ENCODE results near the gene ADORA1. TPM values are rescaled to one million over a fixed set of nuclear protein-coding genes. Genes with fewer than 3 reads are reported as not detected.

Gene ADORA1
- total RNA-seq, 1 experiment from 2014 or later: 1.2 TPM

DNA sequence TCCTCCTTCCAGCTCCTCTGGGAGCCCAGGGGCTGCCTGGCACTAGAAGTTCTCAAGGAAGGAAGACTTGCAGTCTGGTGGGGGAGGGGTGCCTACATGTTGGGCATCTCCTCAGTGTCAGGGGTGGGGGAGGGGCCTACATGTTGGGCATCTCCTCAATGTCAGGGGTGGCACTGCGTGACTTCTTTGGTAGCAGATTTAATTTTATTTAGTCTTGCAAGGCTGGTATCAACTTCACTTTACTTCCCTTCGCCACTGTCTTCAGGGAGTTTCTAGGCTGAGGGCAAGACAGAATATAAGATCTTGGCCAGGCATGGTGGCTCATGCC, 18.5 kb downstream of the ADORA1 start:
- DNase-seq (ENCODE audit: low spot score): no peak
- H3K27ac ChIP-seq (ENCODE audit: low read depth, low read length, poor library complexity, severe bottlenecking): no peak overlapping the region
- TF ChIP-seq, protein P1, sequence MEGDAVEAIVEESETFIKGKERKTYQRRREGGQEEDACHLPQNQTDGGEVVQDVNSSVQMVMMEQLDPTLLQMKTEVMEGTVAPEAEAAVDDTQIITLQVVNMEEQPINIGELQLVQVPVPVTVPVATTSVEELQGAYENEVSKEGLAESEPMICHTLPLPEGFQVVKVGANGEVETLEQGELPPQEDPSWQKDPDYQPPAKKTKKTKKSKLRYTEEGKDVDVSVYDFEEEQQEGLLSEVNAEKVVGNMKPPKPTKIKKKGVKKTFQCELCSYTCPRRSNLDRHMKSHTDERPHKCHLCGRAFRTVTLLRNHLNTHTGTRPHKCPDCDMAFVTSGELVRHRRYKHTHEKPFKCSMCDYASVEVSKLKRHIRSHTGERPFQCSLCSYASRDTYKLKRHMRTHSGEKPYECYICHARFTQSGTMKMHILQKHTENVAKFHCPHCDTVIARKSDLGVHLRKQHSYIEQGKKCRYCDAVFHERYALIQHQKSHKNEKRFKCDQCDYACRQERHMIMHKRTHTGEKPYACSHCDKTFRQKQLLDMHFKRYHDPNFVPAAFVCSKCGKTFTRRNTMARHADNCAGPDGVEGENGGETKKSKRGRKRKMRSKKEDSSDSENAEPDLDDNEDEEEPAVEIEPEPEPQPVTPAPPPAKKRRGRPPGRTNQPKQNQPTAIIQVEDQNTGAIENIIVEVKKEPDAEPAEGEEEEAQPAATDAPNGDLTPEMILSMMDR (conservative IDR thresholded peaks at IDR 0.05; ENCODE audit: low read depth, low read length): no peak
- TF ChIP-seq EZH2 (IDR thresholded peaks at IDR 0.05; ENCODE audit: borderline replicate concordance, low read depth, low read length, poor library complexity, severe bottlenecking): no peak
- H3K4me1 ChIP-seq (ENCODE audit: insufficient read depth, low read length, poor library complexity, severe bottlenecking): peaks cover 7% of the 10 kb centered on the region
- ChIA-PET CTCF (interaction anchor here (1.0 kb wide), 1 partner anchor 87 kb away, joined by 9 read pairs; no protein-coding TSS in a partner anchor), POLR2A (ENCODE audit: low non-redundant PET) (no interaction called here)
- H3K27me3 ChIP-seq (replicated peaks; ENCODE audit: insufficient read depth, low read depth, low read length, poor library complexity): no peaks in the 10 kb centered on the region
- intact Hi-C loops (cut with micrococcal nuclease; ENCODE audit: unreplicated experiment): no loop called here
- no peak overlapping the region for H3K4me3 ChIP-seq (ENCODE audit: low read depth, low read length, poor library complexity, severe bottlenecking)
- no TSS peak for BruUV-seq (replicated peaks)
- no peaks in the 10 kb centered on the region for H3K36me3 ChIP-seq (ENCODE audit: insufficient read depth, low read length, poor library complexity, severe bottlenecking)
- no peaks in the 10 kb centered on the region for H3K9me3 ChIP-seq (ENCODE audit: low read depth, low read length, poor library complexity, severe bottlenecking)

DNA sequence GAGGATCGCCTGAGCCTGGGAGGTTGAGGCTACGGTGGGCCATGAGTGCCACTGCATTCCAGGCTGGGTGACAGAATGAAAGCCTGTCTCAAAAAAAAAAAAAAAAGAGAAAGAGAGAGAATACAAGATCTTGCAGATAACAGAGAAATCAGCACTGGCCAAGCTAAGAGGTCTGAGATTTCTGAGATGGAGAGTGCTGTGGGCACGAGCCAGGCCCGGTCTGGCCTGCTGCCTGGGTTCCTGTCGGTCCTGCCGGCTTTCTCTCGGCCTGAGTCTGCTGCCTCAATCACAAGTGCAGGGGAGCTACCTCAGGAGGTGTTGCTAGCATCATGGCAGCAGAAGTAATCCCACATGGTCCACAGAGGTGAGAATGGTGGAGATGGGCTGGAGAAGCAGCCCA, 19.0 kb downstream of the ADORA1 start:
- BruUV-seq (replicated peaks): no TSS peak
- TF ChIP-seq, protein P1 (conservative IDR thresholded peaks at IDR 0.05; ENCODE audit: low read depth, low read length): no peak
- TF ChIP-seq EZH2 (IDR thresholded peaks at IDR 0.05; ENCODE audit: borderline replicate concordance, low read depth, low read length, poor library complexity, severe bottlenecking): no peak
- Histone ChIP-seq H3K4me1 (ENCODE audit: insufficient read depth, low read length, poor library complexity, severe bottlenecking) (peaks cover 11% of the 10 kb centered on the region), H3K27ac (ENCODE audit: low read depth, low read length, poor library complexity, severe bottlenecking) (no peak overlapping the region), H3K9me3 (ENCODE audit: low read depth, low read length, poor library complexity, severe bottlenecking) (no peaks in the 10 kb centered on the region), H3K36me3 (ENCODE audit: insufficient read depth, low read length, poor library complexity, severe bottlenecking) (no peaks in the 10 kb centered on the region), H3K27me3 (replicated peaks; ENCODE audit: insufficient read depth, low read depth, low read length, poor library complexity) (no peaks in the 10 kb centered on the region), H3K4me3 (ENCODE audit: low read depth, low read length, poor library complexity, severe bottlenecking) (no peak overlapping the region)
- ChIA-PET POLR2A (ENCODE audit: low non-redundant PET) (no interaction called here), CTCF (interaction anchor here (1.0 kb wide), 1 partner anchor 88 kb away, joined by 9 read pairs; no protein-coding TSS in a partner anchor)
- intact Hi-C loops (cut with micrococcal nuclease; ENCODE audit: unreplicated experiment): no loop called here
- no peak for DNase-seq (ENCODE audit: low spot score)

- no peaks in the 10 kb centered on the region for H3K27me3 ChIP-seq (replicated peaks; ENCODE audit: insufficient read depth, low read depth, low read length, poor library complexity)
- ChIA-PET POLR2A (ENCODE audit: low non-redundant PET) (no interaction called here), CTCF (no interaction called here)
- intact Hi-C loops (cut with micrococcal nuclease; ENCODE audit: unreplicated experiment): no loop called here
- no peak for TF ChIP-seq EZH2 (IDR thresholded peaks at IDR 0.05; ENCODE audit: borderline replicate concordance, low read depth, low read length, poor library complexity, severe bottlenecking)
- TF ChIP-seq, protein P1 (conservative IDR thresholded peaks at IDR 0.05; ENCODE audit: low read depth, low read length): no peak
- no TSS peak for BruUV-seq (replicated peaks)
- H3K9me3 ChIP-seq (ENCODE audit: low read depth, low read length, poor library complexity, severe bottlenecking): no peaks in the 10 kb centered on the region
- H3K27ac ChIP-seq (ENCODE audit: low read depth, low read length, poor library complexity, severe bottlenecking): no peak overlapping the region
- H3K4me3 ChIP-seq (ENCODE audit: low read depth, low read length, poor library complexity, severe bottlenecking): no peak overlapping the region
- H3K4me1 ChIP-seq (ENCODE audit: insufficient read depth, low read length, poor library complexity, severe bottlenecking): peaks cover 18% of the 10 kb centered on the region
- H3K36me3 ChIP-seq (ENCODE audit: insufficient read depth, low read length, poor library complexity, severe bottlenecking): no peaks in the 10 kb centered on the region
- no peak for DNase-seq (ENCODE audit: low spot score)
Measured at GRCh38 chr1:203147376-203147775, 19.9 kb downstream of the ADORA1 start.
